Coronary artery (tissue), 2 donors: ENCODE data around the gene DPEP2NB.
"Not testable (repeated sequence)": the region's sequence is repeated elsewhere in the genome, so short reads cannot be mapped to it uniquely, and the experiment has no call there.

ENCODE experiments used
- DNase-seq: peaks from one replicate; pipeline ENCODE4 v3.0.0-alpha.2; 2017; ENCODE audit warnings: low spot score
- H3K27ac ChIP-seq, 2 donors: fragments of 200-600 bp; sonication (generic); one replicate each; pipeline ENCODE4 v1.5.1; 2016 to 2019
- H3K4me3 ChIP-seq: fragments of 200-600 bp; sonication (generic); 2 replicates; pipeline ENCODE4 v1.5.1; 2016; ENCODE audit warnings: mild to moderate bottlenecking, moderate library complexity
- CTCF ChIP-seq: fragments of 200-600 bp; sonication (generic); IDR thresholded peaks from one replicate; pipeline ENCODE4 v1.5.1; 2019; ENCODE audit warnings: antibody characterized with exemption

Gene DPEP2NB

GRCh38 chr16:68013440-68013839, 2.3 kb downstream of the DPEP2NB start:
- H3K27ac ChIP-seq, result no peak overlapping the region
- H3K4me3 ChIP-seq, result no peak overlapping the region
- no peak for DNase-seq

GRCh38 chr16:68009872-68010271, 5.8 kb downstream of the DPEP2NB start:
- H3K4me3 ChIP-seq, DNase-seq, H3K27ac ChIP-seq: not testable (repeated sequence)

More at GRCh38 chr16:68013440-68013839, 2.3 kb downstream of the DPEP2NB start:
- no peak for TF ChIP-seq CTCF

- no peak for TF ChIP-seq CTCF
- no peak overlapping the region for H3K27ac ChIP-seq
- DNase-seq, result no peak
- no peak overlapping the region for H3K4me3 ChIP-seq
Measured at GRCh38 chr16:68009157-68009735, 6.5 kb downstream of the DPEP2NB start.

GRCh38 chr16:68005786-68006286, 9.9 kb downstream of the DPEP2NB start:
- no peak for TF ChIP-seq CTCF
- DNase-seq, result no peak
- H3K27ac ChIP-seq, result peak overlapping the region in 1 of 2 donors; percentile 74
- H3K4me3 ChIP-seq, result no peak overlapping the region

GRCh38 chr16:68005211-68005610, 10.5 kb downstream of the DPEP2NB start:
- H3K4me3 ChIP-seq, result no peak overlapping the region
- H3K27ac ChIP-seq, result peak overlapping the region in 1 of 2 donors; percentile 74
- DNase-seq, result no peak
- TF ChIP-seq CTCF, result no peak

GRCh38 chr16:68003031-68003430, 12.7 kb downstream of the DPEP2NB start:
- Histone ChIP-seq H3K4me3 (no peak overlapping the region), H3K27ac (no peak overlapping the region)
- TF ChIP-seq CTCF, result no peak
- no peak for DNase-seq

GRCh38 chr16:68000450-68000849, 15.3 kb downstream of the DPEP2NB start:
- peak overlapping the region in 1 of 2 donors; percentile 59 for H3K27ac ChIP-seq
- DNase-seq, result no peak
- no peak for TF ChIP-seq CTCF
- no peak overlapping the region for H3K4me3 ChIP-seq
